ENCODE measurements around the gene UBE2J2. TPM values are rescaled to one million over a fixed set of nuclear protein-coding genes. Genes with fewer than 3 reads are reported as not detected.

The UBE2J2 gene
- total and polyA plus RNA-seq, 9 donors, result 35.8 to 55.6 (median 41.2) TPM

GRCh38 chr1:1213345-1214265, 60.0 kb downstream of the UBE2J2 start, which contains the start of gene TNFRSF4:
TNFRSF4 (minus strand) TSS chr1:1214153; CDS start chr1:1214127, 26 bp downstream.
- WGBS, 3 donors, result 44 to 56% (median 50%) methylated on average over 46 to 56 of the region's 56 CpGs
- H3K36me3 ChIP-seq, result no peaks in the 10 kb centered on the region
- H3K27ac ChIP-seq, result no peak within 1 kb of the TSS
- TF ChIP-seq POLR2A (IDR thresholded peaks at IDR 0.05) (no peak), EP300 (IDR thresholded peaks at IDR 0.05) (no peak), CTCF (IDR thresholded peaks at IDR 0.05) (no peak)
- H3K4me1 ChIP-seq (ENCODE audit: insufficient read depth), result no peaks in the 10 kb centered on the region
- peak in 1 of 5 donors; percentile 11 for DNase-seq
- H3K4me3 ChIP-seq, result no peak within 1 kb of the TSS
- intact Hi-C loops (cut with DNase I), result no loop called here
- H3K27me3 ChIP-seq, result no peaks in the 10 kb centered on the region
- H3K9me3 ChIP-seq, result no peaks in the 10 kb centered on the region

DNA sequence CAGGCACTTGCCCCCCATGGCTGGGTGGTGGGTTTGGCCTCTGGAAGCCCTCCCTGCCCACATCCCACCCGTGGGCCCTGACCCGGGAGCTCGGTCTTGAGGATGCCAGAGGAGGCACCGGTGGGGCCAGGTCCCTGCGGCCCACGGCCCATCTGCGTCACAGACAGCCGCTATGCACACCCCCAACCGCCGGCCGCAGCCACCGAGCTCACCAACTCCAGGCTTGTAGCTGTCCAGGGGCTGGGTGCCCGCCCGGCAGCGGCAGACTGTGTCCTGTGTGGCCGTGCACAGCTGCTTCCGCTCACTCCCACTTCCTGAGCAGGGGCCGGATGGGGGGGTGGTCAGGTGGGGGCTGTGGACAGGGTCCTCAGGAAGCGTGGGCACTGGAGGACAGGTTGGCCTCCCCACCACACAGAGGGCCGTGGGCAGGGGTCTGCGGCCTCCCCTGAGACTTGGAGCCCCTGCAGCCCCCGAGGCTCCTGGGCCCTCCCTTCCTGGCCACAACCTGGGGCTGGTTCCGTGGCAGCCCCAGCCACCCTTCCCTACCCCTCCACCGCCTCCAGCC, 60.8 kb downstream of the UBE2J2 start:
- Histone ChIP-seq H3K9me3 (no peaks in the 10 kb centered on the region), H3K27ac (no peak overlapping the region), H3K4me1 (ENCODE audit: insufficient read depth) (no peaks in the 10 kb centered on the region), H3K4me3 (no peak overlapping the region), H3K36me3 (no peaks in the 10 kb centered on the region), H3K27me3 (no peaks in the 10 kb centered on the region)
- DNase-seq, result peak in 2 of 5 donors; percentile 23 to 40
- intact Hi-C loops (cut with DNase I), result no loop called here
- 28 to 45% (median 39%) methylated on average over 10 to 24 of the region's 24 CpGs for WGBS, 3 donors
- TF ChIP-seq CTCF (IDR thresholded peaks at IDR 0.05), result no peak
- TF ChIP-seq POLR2A (IDR thresholded peaks at IDR 0.05), result no peak
- no peak for TF ChIP-seq EP300 (IDR thresholded peaks at IDR 0.05)

- Histone ChIP-seq H3K27me3 (peaks cover 4% of the 10 kb centered on the region), H3K4me1 (ENCODE audit: insufficient read depth) (no peaks in the 10 kb centered on the region), H3K27ac (no peak overlapping the region), H3K4me3 (no peak overlapping the region), H3K9me3 (no peaks in the 10 kb centered on the region), H3K36me3 (no peaks in the 10 kb centered on the region)
- 84 to 85% (median 85%) methylated on average over 28 of the region's 28 CpGs for WGBS, 3 donors
- peak in 2 of 5 donors; percentile 16 to 31 for DNase-seq
- TF ChIP-seq POLR2A (IDR thresholded peaks at IDR 0.05) (no peak), CTCF (IDR thresholded peaks at IDR 0.05) (no peak), EP300 (IDR thresholded peaks at IDR 0.05) (no peak)
- intact Hi-C loops (cut with DNase I), result no loop called here
Measured at GRCh38 chr1:1211541-1212441, 61.9 kb downstream of the UBE2J2 start.
